ENCODE data around the gene CR1.

- TF ChIP-seq CTCF (conservative IDR thresholded peaks at IDR 0.05; ENCODE audit: low read depth, low read length) = no peak
- TF ChIP-seq MAFK (IDR thresholded peaks at IDR 0.05; ENCODE audit: low read depth, low read length) = no peak
- TF ChIP-seq USF2 (IDR thresholded peaks at IDR 0.05; ENCODE audit: low read depth, low read length) = no peak
- no peak for TF ChIP-seq POLR2A (IDR thresholded peaks at IDR 0.05; ENCODE audit: low read depth, low read length)
Measured at GRCh38 chr1:207603777-207604176, 107.8 kb downstream of the CR1 start.

Measured in IMR-90 (cell line).